A549 treated with Hydrocortisone at 1 μM for 4 hours (cell line): ENCODE results near the gene DNTT. TPM values are rescaled to one million over a fixed set of nuclear protein-coding genes. Genes with fewer than 3 reads are reported as not detected.

ENCODE experiments used
- total RNA-seq: library from RNA; stranded (reverse); fragments of 200-300 nt; extraction: Qiagen RNA extraction; gene quantifications from 5 replicates; pipeline ENCODE4 v1.2.3, GENCODE V29; 2022

Gene DNTT
- total RNA-seq, result not detected in 5 replicates

DNA sequence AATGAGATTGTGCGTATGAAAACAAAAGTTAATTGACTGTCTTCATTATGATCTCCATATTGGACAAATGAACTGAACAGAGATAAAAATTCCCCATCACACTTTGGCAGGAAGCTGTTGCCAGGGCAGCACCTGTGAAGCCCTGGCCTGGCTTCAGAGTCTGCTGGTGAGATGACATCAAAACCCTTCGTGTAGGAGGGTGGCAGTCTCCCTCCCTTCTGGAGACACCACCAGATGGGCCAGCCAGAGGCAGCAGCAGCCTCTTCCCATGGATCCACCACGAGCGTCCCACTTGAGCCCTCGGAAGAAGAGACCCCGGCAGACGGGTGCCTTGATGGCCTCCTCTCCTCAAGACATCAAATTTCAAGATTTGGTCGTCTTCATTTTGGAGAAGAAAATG lies at the start of gene DNTT:
DNTT (plus strand) TSS at position 205 of the 400 bp plus-strand sequence; CDS start at position 269, 64 bp downstream.

DNA sequence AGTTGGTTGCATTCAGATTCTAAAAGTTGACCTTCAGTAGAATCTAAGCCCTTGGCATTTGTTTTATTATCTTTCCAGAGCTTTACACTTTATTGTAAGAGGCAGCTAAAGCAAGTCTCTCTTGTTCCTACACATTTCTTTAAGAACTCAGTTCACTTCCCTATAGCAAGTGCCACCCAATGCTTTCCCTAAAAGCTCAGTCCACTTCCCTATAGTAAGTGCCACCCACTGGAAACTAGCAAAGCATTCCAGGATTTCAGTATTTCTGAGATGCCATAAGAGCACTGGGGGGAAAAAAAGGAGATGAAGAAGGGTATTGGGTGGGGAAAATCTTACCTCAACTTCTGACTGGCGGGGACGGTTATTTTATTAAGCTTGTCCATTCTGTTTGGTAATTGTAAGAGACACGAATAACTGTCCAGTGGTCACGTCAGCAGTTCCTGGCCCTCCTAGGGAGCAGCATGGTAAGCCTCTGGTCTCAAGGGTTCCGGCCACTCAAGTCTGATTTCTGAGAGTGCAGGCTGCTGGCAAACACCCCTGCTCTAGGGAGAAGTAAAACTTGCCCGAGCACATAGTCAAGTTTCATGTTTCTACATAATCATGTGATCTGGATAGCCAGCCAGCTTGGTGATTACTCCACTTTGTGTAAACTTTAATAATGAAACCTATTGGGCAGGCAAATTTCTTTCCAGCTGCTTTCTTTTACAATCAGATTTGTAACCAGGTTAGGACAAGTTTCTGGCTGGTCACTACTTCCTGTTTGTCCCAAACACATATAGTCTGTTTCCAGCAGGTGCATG lies 33.0 kb upstream of the DNTT start, which contains the start of gene BLNK:
BLNK (minus strand) TSS at position 554 of the 800 bp plus-strand sequence; CDS start at position 383, 171 bp downstream.

DNA sequence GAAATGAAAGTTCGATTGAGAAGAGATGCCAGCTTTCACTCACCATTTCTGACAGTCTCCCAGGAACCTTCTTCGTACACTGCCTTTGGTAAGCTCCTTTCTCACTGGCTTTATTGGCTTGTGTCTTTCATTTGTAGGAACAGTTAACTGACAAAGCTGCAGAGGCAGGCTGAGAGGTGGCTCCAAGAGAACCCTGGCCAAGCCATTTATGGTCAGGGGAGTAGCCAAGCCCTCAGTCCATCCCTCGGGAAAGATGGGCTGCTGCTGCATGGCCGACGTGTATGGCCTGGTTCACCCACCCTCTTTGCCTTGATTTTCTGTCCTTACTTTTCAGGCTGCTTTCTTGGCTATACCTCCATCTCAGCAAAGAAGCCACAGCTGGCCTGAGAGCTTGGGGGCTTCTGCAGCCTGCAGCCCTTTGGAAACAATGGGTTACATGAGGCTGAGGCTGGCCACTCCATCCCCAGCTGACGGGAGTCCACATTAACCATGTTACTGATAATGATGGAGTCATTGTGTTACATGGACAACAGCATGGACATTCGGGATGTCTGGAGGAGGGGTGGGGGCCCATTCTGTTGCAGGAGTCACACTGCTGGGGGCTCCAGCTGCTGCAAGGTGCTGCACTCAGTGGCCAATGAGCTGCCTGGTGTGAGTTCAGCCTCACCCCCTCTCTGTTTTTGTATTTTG lies 54.8 kb downstream of the DNTT start, which contains the start of gene OPALIN:
OPALIN (minus strand) TSS at position 152 of the 690 bp plus-strand sequence; CDS start at position 46, 106 bp downstream.

Other genes with a start within 250 kb of the DNTT start
- gene ZNF518A, start 174.1 kb upstream of the DNTT start, total RNA-seq, result 6.2 to 8.7 TPM (median 7.1 TPM) in 5 replicates
- not detected in 5 replicates for gene BLNK, start 32.9 kb upstream of the DNTT start, total RNA-seq
- not detected in 5 replicates for gene OPALIN, start 54.6 kb downstream of the DNTT start, total RNA-seq
- 0.11 to 0.16 TPM (median 0.12 TPM) in 5 replicates for gene TLL2, start 209.5 kb downstream of the DNTT start, total RNA-seq